ENCODE measurements around the gene IFI27L1.
A peak's percentile ranks its signal among the peaks of the same experiment; 100 is the strongest.

Gene IFI27L1

DNA sequence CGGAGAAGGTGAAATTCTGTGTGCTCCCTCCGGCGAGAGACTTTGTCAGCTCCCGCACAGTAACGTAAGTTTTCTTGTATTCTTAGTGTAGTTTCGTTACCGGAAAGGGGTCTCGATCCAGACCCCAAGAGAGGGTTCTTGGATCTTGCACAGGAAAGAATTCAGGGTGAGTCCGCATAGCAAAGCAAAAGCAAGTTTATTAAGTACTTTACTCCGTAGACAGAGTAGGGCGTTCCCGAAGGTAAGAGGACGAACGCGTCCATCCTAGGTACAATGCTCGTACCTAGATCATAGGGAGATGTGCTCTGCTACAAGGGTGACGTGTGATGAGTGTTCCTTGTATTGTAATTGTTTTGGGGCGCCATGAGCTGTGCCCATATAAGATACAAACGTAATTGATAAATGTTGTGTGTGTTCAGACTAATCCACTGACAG is 293 bp downstream of the IFI27L1 start:
- DNase-seq: peak; percentile 54

DNA sequence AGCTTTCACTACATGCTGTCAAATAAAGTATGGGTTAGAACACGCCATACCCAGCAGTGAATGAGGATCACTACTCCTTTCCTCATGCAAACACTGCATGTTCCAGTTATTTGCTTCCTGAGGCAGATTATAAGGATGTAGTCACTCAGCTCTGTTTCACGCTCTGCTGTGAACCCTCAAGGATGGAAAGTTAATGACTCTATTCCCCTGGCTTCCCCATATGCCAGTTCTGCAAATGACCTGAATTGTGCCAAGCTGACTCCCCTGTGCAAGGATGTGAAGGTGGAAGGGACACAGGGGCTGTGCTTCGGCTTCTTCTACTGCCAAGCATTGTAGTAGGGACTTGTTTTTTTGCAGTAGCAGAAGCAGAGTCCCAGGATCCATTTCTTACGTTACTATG is 6.8 kb downstream of the IFI27L1 start:
- no peak for DNase-seq

DNA sequence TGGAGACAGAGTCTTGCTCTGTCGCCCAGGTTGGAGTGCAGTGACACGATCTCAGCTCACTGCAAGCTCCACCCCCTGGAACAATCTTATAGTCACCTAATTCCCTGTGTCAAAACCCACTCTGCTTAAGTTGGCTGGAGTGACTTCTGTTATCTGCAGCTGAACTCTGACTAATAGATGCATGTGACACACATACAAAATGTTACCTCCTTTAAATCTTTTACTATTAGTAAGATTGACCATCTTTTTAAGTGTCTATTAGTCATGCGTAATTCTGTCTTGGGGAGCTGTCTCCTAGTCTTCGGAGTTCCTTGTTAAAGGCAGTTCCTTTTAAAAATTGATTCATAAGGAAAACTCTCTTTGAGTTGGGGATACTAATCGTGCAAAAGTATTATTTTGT is 7.4 kb downstream of the IFI27L1 start:
- no peak for DNase-seq

DNA sequence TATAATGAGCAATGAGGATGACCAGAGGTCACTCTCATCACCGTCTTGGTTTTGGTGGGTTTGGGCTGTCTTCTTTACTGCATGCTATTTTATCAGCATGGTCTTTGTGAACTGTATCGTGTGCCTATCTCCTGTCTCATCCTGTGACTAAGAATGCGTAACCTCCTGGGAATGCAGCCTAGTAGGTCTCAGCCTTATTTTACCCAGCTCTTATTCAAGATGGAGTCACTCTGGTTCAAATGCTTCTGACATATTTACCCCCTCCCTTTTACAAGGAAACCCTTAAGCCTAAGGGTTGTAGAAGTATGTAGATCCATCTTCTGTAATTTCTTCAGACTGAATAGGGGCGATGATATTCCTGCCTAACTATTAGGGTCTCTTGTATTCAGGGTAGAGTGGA is 8.4 kb downstream of the IFI27L1 start:
- DNase-seq: no peak

DNA sequence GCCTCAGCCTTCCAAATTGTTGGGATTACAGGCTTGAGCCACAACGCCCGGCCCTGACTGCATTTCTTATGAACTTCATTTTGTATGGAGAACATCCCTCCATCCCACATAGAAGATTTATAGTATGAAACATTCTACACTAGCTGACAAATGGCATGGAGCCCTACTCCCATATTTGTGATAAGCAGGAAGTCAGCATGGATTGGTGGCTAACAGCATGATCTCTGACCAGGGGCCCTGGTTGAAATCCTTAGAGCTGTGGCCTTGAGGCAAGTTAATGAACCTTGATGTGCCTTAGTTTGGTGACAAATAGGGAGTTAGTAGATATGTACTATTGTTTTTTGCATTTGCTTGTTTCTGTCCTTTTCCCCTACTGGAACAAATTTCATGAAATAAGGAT is 12.3 kb downstream of the IFI27L1 start:
- no peak for DNase-seq

DNA sequence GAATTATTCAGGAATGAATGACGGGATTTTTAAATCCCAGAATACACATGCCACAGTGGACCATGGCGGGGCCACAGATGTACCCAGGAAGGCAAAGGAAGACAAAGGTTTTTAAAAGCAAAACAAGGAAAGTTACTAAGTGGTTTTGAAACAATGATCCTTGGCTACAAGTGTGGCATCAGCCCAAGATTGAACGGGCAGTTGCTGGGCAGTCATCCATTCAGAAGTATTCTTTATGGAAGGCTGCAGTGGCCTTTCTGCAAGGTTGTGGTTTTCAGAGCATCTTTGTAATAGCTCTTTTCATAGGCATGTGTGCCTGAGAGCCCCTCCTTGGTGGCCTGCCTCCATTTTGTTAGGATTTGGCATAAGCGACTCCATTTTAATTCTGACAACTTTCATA is 16.0 kb downstream of the IFI27L1 start:
- DNase-seq: no peak

DNA sequence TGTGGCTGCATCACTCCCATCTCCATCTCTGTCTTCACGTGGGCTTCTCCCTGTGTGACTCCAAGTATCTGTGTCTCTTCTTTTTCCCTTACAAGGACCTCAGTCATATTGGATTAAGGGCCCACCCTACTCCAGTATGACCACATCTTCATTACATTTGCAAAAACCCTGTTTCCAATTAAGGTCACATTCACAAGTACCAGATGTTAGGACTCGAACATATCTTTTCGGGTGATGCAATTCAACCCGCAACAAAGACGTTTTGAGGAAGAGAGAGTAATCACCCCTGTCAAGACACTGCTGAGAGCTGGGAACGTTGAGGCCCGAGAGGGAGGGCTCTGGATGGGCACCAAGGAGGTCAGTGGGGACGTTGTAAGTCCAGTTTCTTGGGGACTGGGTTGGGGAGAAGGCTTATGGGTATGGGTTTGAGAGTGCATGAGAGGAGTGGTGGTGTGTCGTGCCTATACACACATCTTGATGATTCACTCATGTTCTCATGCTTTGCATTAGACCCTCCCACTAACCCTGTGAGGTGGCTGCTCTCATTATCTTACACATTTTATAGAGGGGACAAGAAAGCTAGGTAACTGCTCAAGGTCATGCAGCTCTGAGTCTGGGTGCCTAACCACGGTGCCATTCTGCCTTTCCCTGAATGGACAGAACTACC is 17.3 kb downstream of the IFI27L1 start:
- DNase-seq: no peak

DNA sequence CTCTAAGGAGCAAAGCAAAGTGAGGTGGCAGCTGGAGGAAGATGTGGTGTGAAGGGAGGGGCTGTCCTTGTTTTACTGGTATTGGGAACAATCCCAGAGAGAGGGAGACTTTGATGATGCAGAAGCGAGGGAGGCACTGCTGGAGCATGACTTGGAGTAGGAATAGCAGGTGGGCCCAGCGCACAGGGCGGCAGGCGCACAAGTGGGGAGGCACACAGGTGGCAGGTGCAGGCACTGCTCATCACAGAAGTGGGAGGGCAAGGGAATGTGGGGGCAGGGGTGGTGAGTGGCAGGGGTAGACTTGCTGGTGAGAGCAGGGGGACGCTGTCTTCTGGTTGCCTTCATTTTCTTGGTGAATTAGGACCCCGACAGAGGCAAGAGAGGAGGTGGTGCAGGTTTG is 17.9 kb downstream of the IFI27L1 start:
- DNase-seq: no peak

DNA sequence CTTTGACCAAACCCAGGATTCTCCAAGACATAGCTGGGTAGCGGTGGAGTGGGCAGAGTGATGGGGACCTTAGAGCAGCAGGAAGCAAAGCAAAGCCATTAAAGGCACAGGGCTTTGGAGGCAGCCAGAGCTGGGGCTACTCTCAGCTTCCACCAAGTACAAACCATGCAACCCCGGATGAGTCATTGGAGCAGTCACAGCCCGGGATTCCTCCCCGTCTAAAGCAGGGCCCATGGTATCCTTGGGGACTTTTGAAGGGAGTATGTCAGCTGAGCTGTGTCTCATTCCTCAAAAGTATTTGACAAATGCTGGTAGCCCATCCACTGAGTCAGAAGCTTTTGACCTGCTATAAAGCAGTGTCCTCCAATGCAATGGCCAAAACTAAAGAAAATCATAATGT is 19.7 kb downstream of the IFI27L1 start:
- no peak for DNase-seq

DNA sequence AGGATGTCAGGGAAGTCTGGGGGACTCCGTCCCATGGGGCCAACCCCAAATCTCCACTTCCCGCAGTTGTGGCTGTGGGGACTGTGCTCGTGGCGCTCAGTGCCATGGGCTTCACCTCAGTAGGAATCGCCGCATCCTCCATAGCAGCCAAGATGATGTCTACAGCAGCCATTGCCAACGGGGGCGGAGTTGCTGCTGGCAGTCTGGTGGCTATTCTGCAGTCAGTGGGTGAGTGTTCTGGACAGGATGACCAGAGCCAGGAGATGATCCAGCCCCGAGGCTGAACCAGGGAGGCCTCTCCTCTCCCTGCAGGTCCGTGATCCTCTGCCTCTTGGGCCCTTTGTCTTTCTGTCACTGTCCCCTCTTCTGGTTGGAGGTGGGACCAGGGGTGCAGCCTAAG is 20.6 kb downstream of the IFI27L1 start:
- DNase-seq: no peak

DNA sequence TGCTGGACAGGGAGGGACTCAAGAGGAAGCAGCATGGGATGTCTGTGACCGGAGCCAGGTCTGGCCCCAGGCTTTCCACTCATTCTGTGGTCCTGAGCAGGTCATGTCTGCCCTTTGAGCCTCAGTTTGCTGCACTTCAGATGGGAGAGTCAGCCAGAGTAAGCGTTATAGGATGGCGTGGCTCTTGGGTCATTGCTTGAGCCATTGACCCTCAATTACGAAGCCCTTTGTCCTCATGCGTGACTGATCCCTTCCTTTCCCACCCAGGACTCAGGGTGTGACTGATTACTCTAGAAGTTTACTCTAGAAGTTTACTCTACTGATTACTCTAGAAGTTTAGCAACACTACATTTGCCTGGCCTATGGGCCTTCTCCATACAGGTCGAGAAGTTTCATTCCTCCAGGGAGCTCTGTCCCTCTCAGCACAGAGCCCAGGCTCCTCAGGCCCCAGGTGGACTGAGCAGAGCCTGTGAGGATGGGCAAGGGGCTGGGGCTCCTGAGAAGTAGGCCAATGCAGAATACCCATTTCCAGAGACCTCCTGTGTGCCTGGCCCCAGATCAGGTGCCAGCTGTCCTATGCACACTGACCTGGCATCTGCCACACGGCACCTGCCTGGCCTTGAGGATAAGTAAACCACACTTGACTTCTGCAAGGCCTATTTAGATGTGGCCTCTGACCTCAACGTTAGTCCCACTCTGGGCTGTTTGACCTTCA is 21.8 kb downstream of the IFI27L1 start:
- no peak for DNase-seq

DNA sequence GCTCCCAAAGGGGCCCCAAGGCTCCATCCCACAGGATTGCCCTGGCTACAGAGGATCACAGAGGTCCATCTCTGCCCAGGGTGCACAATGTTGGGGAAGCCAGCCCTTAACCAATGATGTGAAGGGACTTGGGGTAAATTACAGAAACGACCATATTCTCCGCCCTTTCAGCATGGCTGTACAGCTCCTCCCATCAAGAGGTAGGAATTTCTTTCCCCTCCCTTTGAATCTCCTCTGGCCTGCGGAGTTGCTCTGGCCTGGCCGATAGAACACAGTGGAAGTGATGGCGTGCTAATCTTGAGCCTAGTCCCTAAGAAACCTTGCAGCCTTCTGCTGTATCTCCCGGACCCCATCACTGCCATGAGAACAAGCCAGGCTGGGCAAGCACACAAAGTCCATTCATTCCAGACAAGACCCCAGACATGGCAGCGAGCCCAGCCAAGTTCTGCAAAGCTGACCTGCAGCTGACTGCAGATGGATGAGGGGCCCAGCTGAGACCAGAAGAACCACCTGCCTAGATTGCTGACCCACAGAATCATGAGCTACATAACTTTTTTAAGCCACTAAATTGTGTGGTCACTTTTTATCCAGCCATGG is 22.5 kb downstream of the IFI27L1 start:
- no peak for DNase-seq

DNA sequence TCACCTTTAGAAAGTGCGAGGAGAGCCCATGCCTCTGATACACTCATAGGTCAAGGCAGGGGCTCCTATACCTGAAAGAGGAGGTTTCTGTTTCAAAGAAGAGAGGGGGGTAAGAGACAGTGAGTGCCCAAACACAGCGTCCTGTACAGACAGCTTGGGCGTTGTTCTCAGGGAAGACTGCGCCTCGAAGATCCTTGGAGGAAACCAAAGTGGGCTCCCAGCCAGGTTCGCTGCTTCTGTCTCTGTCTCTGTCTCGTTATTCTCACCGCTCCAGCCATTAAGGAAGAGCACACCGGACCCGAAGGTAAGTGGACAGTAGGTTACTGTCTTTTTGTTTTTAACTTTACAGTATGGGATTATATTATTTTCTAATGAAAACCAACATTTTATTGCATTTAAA is 23.6 kb downstream of the IFI27L1 start:
- no peak for DNase-seq

DNA sequence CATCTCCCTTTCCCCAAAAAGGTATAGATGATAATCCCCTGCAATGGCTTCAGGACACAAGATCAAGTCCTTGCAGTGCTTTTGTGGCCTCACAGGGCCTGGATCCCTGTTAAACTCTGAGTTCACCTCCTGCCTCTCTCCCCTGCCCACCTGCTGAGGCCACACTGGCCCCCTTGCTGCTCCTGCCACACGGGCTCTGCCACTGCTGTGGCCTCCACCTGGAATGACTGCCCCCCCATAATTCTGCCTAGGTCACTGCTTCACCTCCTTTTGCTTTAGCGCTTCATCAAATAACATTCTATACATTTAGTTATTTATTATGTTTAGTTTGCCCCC is 28.8 kb downstream of the IFI27L1 start:
- no peak for DNase-seq

DNA sequence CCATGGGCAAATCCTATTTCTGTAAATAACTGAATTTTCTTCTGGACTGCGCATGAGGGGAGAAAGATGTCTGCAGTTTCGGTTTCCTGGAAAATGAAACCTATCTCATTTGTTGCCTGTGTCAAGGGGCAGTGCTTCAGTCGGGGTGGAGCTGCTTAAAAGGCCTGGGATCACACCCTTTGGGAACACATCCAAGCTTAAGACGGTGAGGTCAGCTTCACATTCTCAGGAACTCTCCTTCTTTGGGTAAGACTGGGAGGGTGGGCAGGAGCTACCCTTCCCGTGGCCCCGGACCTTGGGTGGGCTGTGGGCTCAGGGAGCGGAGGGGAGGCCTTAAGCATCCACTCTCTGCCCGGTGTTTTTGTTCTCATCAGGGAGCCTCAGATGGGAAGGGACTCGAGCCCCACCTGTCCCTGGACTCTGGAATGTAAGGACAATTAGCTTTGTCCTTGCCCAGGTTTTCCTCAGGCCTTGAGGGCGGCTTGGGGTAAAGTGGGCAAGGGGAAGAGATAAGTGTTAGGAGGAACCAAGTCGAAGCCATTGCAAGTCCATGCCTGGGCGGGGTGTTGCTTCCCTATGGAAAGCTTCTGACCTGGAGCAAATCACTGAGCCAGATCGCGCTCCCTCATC is 29.6 kb downstream of the IFI27L1 start, which contains the start of gene IFI27:
Gene IFI27 (plus strand): TSS at position 185 of the 630 bp plus-strand sequence.
- no peak for DNase-seq

DNA sequence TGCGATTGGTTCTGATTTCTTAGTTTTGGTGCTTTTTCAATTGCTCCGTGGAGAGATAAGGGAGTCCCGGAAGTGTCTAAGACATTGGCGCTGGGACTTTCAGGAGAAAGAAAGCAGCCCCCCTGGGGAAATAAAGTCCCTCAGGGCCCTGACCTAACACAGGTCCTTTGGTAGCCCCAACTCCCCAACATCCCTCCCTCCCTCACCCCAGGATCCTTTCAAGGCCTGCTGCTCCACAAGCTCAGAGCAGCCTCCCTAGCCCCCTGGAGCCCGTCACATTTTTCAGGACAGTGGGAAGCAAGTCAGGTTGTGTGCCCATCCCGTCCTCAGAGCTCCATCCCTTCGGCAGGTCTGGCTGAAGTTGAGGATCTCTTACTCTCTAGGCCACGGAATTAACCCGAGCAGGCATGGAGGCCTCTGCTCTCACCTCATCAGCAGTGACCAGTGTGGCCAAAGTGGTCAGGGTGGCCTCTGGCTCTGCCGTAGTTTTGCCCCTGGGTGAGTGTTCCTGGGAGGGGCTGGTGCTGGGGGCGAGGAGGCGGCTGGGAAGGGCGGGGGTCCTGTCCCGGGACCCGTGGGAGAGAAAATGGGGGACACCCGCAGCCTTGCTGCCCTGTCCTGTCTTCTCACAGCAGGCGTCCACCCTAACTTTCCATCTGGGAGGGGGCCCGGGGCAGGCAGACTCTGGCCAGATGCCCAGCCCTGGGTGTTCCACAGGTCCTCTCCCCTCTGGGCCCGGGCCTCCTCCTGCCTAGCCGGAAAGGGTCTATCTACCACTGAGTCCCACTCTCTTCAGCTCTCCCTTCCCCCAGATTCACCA is 30.4 kb downstream of the IFI27L1 start:
- DNase-seq: no peak

DNA sequence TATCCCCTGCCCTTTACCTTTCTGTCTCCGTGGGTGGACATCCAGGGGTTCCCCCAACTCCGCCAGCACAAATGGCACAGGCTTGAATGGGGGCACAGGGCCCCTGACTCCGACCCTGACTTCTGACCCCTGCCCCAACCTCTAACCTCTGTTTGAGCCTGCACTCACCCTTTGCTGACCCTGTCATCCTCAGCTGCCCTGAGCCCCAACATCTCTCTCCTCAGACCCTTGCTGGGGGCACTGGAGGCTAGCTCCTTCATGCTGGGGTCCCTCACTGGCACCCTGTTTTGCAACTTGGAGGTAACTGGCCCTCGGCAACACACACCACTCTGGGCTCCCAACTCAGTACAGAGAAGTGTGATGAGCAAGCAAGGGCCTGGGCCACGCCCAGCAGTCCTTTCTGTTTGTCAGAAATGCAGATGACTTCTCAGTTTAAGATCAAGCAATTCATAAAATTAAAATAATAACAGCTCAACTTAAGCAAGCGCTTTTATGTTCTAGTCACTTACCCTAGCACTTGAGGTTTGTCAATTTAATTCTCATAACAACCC is 31.5 kb downstream of the IFI27L1 start:
- DNase-seq: no peak

DNA sequence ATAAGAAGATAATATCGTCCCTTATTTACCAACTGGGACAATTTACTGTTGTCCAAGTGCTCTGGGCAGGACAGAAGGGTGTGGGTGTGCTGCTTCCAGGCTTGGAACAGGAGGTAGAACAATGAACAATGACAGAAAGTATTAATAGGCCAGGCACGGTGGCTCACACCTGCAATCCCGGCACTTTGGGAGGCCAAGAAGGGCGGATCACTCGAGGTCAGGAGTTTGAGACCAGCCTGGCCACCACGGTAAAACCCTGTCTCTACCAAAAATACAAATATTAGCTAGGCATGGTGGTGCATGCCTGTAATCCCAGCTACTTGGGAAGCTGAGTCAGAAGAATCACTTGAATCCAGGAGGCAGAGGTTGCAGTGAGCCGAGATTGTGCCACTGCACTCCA is 32.0 kb downstream of the IFI27L1 start:
- no peak for DNase-seq

DNA sequence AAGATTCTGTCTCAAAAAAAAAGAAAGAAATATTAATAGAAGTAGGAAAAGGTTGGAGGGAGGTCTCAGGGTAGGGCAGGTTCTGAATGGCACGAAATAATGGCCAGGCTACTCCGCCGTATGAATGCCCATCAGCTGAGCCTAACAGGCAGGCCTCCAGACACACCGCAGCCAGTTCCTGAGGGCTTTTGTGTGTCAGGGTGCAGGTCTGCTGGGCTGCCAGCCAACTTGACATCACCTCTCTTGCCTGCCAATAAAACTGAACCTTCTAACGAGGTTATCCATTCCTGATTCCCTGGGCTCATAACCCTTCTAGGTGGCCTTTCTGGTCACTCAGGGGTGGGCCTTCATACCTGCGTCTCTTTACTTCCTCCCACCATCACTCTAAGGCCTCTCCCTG is 32.4 kb downstream of the IFI27L1 start:
- DNase-seq: no peak

DNA sequence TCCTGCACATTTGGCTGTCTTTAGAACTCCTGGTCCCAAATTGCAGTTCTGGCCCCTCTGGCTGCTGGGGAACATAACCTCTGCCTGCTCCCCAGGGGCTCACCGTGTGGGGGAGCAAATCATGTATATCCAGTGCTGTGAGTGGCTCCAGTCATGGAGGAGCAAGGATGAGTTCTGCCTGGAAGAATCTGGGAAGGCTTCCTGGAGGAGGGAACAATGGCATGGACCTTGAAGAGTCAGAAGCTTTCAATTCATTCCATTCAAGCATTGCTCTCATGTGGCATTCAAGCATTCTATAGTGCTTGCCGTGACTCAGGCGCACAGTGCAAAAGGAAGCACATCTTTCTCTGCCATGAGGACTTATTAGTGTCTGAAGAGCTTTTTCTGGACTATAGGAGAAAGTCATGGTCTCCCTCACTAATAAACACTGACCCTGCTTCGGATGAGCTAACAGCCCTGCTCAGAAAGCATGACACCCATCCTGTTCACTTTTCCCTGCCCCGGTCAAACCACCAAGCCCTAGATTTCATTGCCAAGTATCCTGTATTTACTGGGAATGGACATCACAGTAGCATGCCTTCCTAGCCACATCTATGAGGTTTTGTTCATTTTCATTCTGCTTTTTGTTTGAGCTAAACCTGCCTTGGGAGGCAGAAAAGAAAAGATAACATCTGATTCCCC is 32.9 kb downstream of the IFI27L1 start:
- no peak for DNase-seq

DNA sequence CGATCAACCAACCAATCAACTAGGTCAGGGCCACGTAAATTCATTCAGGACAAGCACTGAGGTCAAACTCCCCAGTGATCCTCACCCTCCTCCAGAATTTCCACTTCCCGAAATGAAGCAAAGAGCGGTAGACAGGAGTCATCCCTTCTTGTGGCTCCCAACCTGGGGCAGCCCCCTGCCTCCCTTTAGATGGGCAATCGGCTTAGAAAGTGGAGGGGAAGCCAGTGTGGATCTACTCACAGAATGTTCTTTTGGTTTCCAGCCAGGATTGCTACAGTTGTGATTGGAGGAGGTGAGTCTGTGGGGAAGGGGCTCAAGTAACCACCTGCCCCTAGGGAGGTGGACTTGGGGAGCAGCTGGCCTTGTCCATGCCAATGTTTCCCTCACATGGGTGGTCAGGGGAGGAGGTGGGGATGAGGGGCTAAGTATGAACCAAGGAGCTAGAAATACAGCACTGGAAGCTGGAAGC is 33.5 kb downstream of the IFI27L1 start:
- DNase-seq: no peak

DNA sequence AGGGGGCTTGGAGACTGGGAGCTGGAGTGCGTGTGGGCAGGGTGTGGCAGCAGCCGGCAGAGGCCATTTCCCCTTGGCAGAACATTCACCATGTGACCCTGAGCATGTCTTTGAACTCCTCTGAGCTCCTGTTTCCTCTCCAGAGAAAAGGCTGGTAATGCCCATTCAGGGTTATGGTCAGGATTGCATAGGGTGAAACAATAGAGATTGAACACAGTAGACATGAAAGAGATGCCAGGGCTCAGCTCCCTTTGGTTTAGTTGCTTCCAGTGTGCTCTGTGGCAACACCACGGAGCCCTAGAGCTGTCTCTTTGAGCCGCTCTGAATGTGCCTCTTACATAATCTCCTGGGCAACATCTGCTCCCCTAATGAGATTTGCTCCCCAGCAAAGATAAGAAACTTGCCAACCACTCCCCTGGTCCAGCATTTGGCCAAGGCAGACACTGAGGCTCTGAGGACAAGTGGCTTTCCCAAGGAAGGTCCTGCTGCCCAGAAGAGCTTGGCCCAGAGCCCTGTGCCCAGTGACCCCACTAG is 34.0 kb downstream of the IFI27L1 start:
- DNase-seq: no peak

Data from NCI-H748 treated with DMSO at 0.1 percent for 48 hours (cell line).